ENCODE measurements around the gene PDCD2L.
"Not testable (repeated sequence)": the region's sequence is repeated elsewhere in the genome, so short reads cannot be mapped to it uniquely, and the experiment has no call there.

PDCD2L gene

GRCh38 chr19:34448191-34448590, 44.0 kb downstream of the PDCD2L start:
- no peak for TF ChIP-seq CTCF (IDR thresholded peaks at IDR 0.05; ENCODE audit: low read depth, low read length)
- Histone ChIP-seq H3K27ac (no peak overlapping the region), H3K4me3 (ENCODE audit: low read depth, low read length) (no peak overlapping the region), H3K9me3 (ENCODE audit: severe bottlenecking) (no peaks in the 10 kb centered on the region), H3K27me3 (ENCODE audit: insufficient read depth, low read depth, severe bottlenecking) (no peaks in the 10 kb centered on the region), H3K36me3 (peaks cover 88% of the 10 kb centered on the region)
- DNase-seq: no peak

- no peak overlapping the region for H3K4me3 ChIP-seq (ENCODE audit: low read depth, low read length)
- DNase-seq: no peak
- no peaks in the 10 kb centered on the region for H3K27me3 ChIP-seq (ENCODE audit: insufficient read depth, low read depth, severe bottlenecking)
- no peak for TF ChIP-seq CTCF (IDR thresholded peaks at IDR 0.05; ENCODE audit: low read depth, low read length)
- H3K27ac ChIP-seq: no peak overlapping the region
- H3K9me3 ChIP-seq (ENCODE audit: severe bottlenecking): no peaks in the 10 kb centered on the region
- peaks cover 85% of the 10 kb centered on the region for H3K36me3 ChIP-seq
These were observed 48.5 kb downstream of the PDCD2L start for GRCh38 chr19:34452723-34453122.

- DNase-seq: no peak
- H3K36me3 ChIP-seq: peaks cover 84% of the 10 kb centered on the region
- no peaks in the 10 kb centered on the region for H3K9me3 ChIP-seq (ENCODE audit: severe bottlenecking)
- no peak overlapping the region for H3K27ac ChIP-seq
- H3K27me3 ChIP-seq (ENCODE audit: insufficient read depth, low read depth, severe bottlenecking): no peaks in the 10 kb centered on the region
- TF ChIP-seq CTCF (IDR thresholded peaks at IDR 0.05; ENCODE audit: low read depth, low read length): no peak
- no peak overlapping the region for H3K4me3 ChIP-seq (ENCODE audit: low read depth, low read length)
These were observed 49.9 kb downstream of the PDCD2L start for GRCh38 chr19:34454091-34454490.

GRCh38 chr19:34454685-34455084, 50.5 kb downstream of the PDCD2L start:
- no peak overlapping the region for H3K4me3 ChIP-seq (ENCODE audit: low read depth, low read length)
- H3K36me3 ChIP-seq: peaks cover 86% of the 10 kb centered on the region
- DNase-seq: no peak
- no peak for TF ChIP-seq CTCF (IDR thresholded peaks at IDR 0.05; ENCODE audit: low read depth, low read length)
- H3K27me3 ChIP-seq (ENCODE audit: insufficient read depth, low read depth, severe bottlenecking): no peaks in the 10 kb centered on the region
- no peaks in the 10 kb centered on the region for H3K9me3 ChIP-seq (ENCODE audit: severe bottlenecking)
- H3K27ac ChIP-seq: no peak overlapping the region

GRCh38 chr19:34455783-34456480, 51.7 kb downstream of the PDCD2L start:
- H3K27ac ChIP-seq; H3K4me3 ChIP-seq (ENCODE audit: low read depth, low read length); DNase-seq; H3K27me3 ChIP-seq (ENCODE audit: insufficient read depth, low read depth, severe bottlenecking); H3K9me3 ChIP-seq (ENCODE audit: severe bottlenecking): not testable (repeated sequence)
- H3K36me3 ChIP-seq: peaks cover 88% of the 10 kb centered on the region

- no peak overlapping the region for H3K27ac ChIP-seq
- DNase-seq: no peak
- no peak for TF ChIP-seq CTCF (IDR thresholded peaks at IDR 0.05; ENCODE audit: low read depth, low read length)
- H3K4me3 ChIP-seq (ENCODE audit: low read depth, low read length): no peak overlapping the region
- peaks cover 91% of the 10 kb centered on the region for H3K36me3 ChIP-seq
- H3K27me3 ChIP-seq (ENCODE audit: insufficient read depth, low read depth, severe bottlenecking): no peaks in the 10 kb centered on the region
- no peaks in the 10 kb centered on the region for H3K9me3 ChIP-seq (ENCODE audit: severe bottlenecking)
These were observed 53.2 kb downstream of the PDCD2L start for GRCh38 chr19:34457446-34457845.

Measured in WERI-Rb-1 (cell line).